ENCODE results near the gene IL12RB2. TPM values are rescaled to one million over a fixed set of nuclear protein-coding genes. Genes with fewer than 3 reads are reported as not detected.

Gene IL12RB2
- total RNA-seq, 2 experiments from 2014 or later: 39.8 to 40.2 TPM

GRCh38 chr1:67298762-67299161, 8.9 kb upstream of the IL12RB2 start:
- peaks cover 5% of the 10 kb centered on the region for H3K9me3 Mint-ChIP-seq
- H3K4me1 Mint-ChIP-seq: peaks cover 21% of the 10 kb centered on the region
- DNase-seq: no peak
- no peak overlapping the region for H3K27ac Mint-ChIP-seq
- peaks cover 6% of the 10 kb centered on the region for H3K36me3 Mint-ChIP-seq
- H3K27me3 Mint-ChIP-seq: peaks cover 45% of the 10 kb centered on the region
- no peak overlapping the region for H3K4me3 Mint-ChIP-seq

GRCh38 chr1:67299296-67299695, 8.4 kb upstream of the IL12RB2 start:
- Mint-ChIP-seq H3K4me3 (no peak overlapping the region), H3K27me3 (peaks cover 44% of the 10 kb centered on the region), H3K27ac (no peak overlapping the region), H3K9me3 (peaks cover 5% of the 10 kb centered on the region), H3K36me3 (peaks cover 6% of the 10 kb centered on the region), H3K4me1 (peaks cover 26% of the 10 kb centered on the region)
- no peak for DNase-seq

GRCh38 chr1:67300561-67300960, 7.1 kb upstream of the IL12RB2 start:
- DNase-seq: no peak
- H3K27ac Mint-ChIP-seq: no peak overlapping the region
- H3K36me3 Mint-ChIP-seq: peaks cover 3% of the 10 kb centered on the region
- H3K9me3 Mint-ChIP-seq: peaks cover 2% of the 10 kb centered on the region
- H3K4me3 Mint-ChIP-seq: no peak overlapping the region
- H3K4me1 Mint-ChIP-seq: peaks cover 26% of the 10 kb centered on the region
- H3K27me3 Mint-ChIP-seq: peaks cover 40% of the 10 kb centered on the region

- Mint-ChIP-seq H3K27me3 (peaks cover 47% of the 10 kb centered on the region), H3K36me3 (peaks cover 10% of the 10 kb centered on the region), H3K4me1 (peaks cover 36% of the 10 kb centered on the region), H3K4me3 (peak overlapping the region; percentile 22), H3K9me3 (no peaks in the 10 kb centered on the region), H3K27ac (peak overlapping the region; percentile 84)
- no peak for DNase-seq
Observed at GRCh38 chr1:67304023-67304422, 3.6 kb upstream of the IL12RB2 start.

- DNase-seq: no peak
- peaks cover 37% of the 10 kb centered on the region for H3K4me1 Mint-ChIP-seq
- H3K9me3 Mint-ChIP-seq: no peaks in the 10 kb centered on the region
- peaks cover 30% of the 10 kb centered on the region for H3K36me3 Mint-ChIP-seq
- H3K4me3 Mint-ChIP-seq: no peak overlapping the region
- H3K27me3 Mint-ChIP-seq: peaks cover 35% of the 10 kb centered on the region
- H3K27ac Mint-ChIP-seq: peak overlapping the region; percentile 42
Observed at GRCh38 chr1:67306547-67306946, 1.1 kb upstream of the IL12RB2 start.

- peaks cover 46% of the 10 kb centered on the region for H3K4me1 Mint-ChIP-seq
- peaks cover 29% of the 10 kb centered on the region for H3K27me3 Mint-ChIP-seq
- H3K36me3 Mint-ChIP-seq: peaks cover 42% of the 10 kb centered on the region
- peak overlapping the region; percentile 96 for H3K4me3 Mint-ChIP-seq
- H3K27ac Mint-ChIP-seq: peak overlapping the region; percentile 96
- H3K9me3 Mint-ChIP-seq: peaks cover 6% of the 10 kb centered on the region
- DNase-seq: no peak
Observed at GRCh38 chr1:67308136-67308535, 463 bp downstream of the IL12RB2 start.

- Mint-ChIP-seq H3K27ac (no peak overlapping the region), H3K4me1 (peaks cover 47% of the 10 kb centered on the region), H3K36me3 (peaks cover 60% of the 10 kb centered on the region), H3K4me3 (peak overlapping the region; percentile 24), H3K9me3 (peaks cover 6% of the 10 kb centered on the region), H3K27me3 (peaks cover 15% of the 10 kb centered on the region)
- DNase-seq: no peak
Observed at GRCh38 chr1:67312615-67313014, 4.9 kb downstream of the IL12RB2 start.

- DNase-seq: no peak
- Mint-ChIP-seq H3K36me3 (peaks cover 52% of the 10 kb centered on the region), H3K4me1 (peaks cover 42% of the 10 kb centered on the region), H3K27me3 (peaks cover 6% of the 10 kb centered on the region), H3K4me3 (no peak overlapping the region), H3K27ac (peak overlapping the region; percentile 16), H3K9me3 (peaks cover 6% of the 10 kb centered on the region)
Observed at GRCh38 chr1:67313934-67314671, 6.4 kb downstream of the IL12RB2 start.

GRCh38 chr1:67314696-67315095, 7.0 kb downstream of the IL12RB2 start:
- DNase-seq: no peak
- H3K27me3 Mint-ChIP-seq: peaks cover 6% of the 10 kb centered on the region
- peaks cover 6% of the 10 kb centered on the region for H3K9me3 Mint-ChIP-seq
- peaks cover 51% of the 10 kb centered on the region for H3K36me3 Mint-ChIP-seq
- peaks cover 40% of the 10 kb centered on the region for H3K4me1 Mint-ChIP-seq
- H3K27ac Mint-ChIP-seq: peak overlapping the region; percentile 47
- H3K4me3 Mint-ChIP-seq: no peak overlapping the region

- no peak for DNase-seq
- peaks cover 6% of the 10 kb centered on the region for H3K9me3 Mint-ChIP-seq
- peaks cover 46% of the 10 kb centered on the region for H3K36me3 Mint-ChIP-seq
- no peak overlapping the region for H3K27ac Mint-ChIP-seq
- H3K4me3 Mint-ChIP-seq: no peak overlapping the region
- H3K27me3 Mint-ChIP-seq: peaks cover 9% of the 10 kb centered on the region
- peaks cover 34% of the 10 kb centered on the region for H3K4me1 Mint-ChIP-seq
Observed at GRCh38 chr1:67316180-67316902, 8.7 kb downstream of the IL12RB2 start.

- peaks cover 48% of the 10 kb centered on the region for H3K36me3 Mint-ChIP-seq
- H3K27me3 Mint-ChIP-seq: peaks cover 8% of the 10 kb centered on the region
- H3K4me1 Mint-ChIP-seq: peaks cover 29% of the 10 kb centered on the region
Observed at GRCh38 chr1:67316918-67317317, 9.2 kb downstream of the IL12RB2 start.

GRCh38 chr1:67317803-67318202, 10.1 kb downstream of the IL12RB2 start:
- H3K9me3 Mint-ChIP-seq: no peaks in the 10 kb centered on the region
- H3K4me1 Mint-ChIP-seq: peaks cover 24% of the 10 kb centered on the region
- H3K27ac Mint-ChIP-seq: no peak overlapping the region
- H3K36me3 Mint-ChIP-seq: peaks cover 49% of the 10 kb centered on the region
- no peak for DNase-seq
- no peak overlapping the region for H3K4me3 Mint-ChIP-seq
- peaks cover 3% of the 10 kb centered on the region for H3K27me3 Mint-ChIP-seq

More at GRCh38 chr1:67316918-67317317, 9.2 kb downstream of the IL12RB2 start:
- Mint-ChIP-seq H3K27ac (no peak overlapping the region), H3K9me3 (peaks cover 5% of the 10 kb centered on the region), H3K4me3 (no peak overlapping the region)
- DNase-seq: no peak

GRCh38 chr1:67322442-67322841, 14.8 kb downstream of the IL12RB2 start:
- Mint-ChIP-seq H3K4me1 (peaks cover 4% of the 10 kb centered on the region), H3K4me3 (no peak overlapping the region), H3K27ac (no peak overlapping the region), H3K36me3 (peaks cover 63% of the 10 kb centered on the region), H3K9me3 (no peaks in the 10 kb centered on the region), H3K27me3 (peaks cover 3% of the 10 kb centered on the region)
- no peak for DNase-seq

GRCh38 chr1:67323087-67323486, 15.4 kb downstream of the IL12RB2 start:
- H3K36me3 Mint-ChIP-seq: peaks cover 67% of the 10 kb centered on the region
- H3K4me3 Mint-ChIP-seq: no peak overlapping the region
- H3K9me3 Mint-ChIP-seq: no peaks in the 10 kb centered on the region
- peaks cover 4% of the 10 kb centered on the region for H3K4me1 Mint-ChIP-seq
- DNase-seq: no peak
- H3K27ac Mint-ChIP-seq: no peak overlapping the region
- peaks cover 6% of the 10 kb centered on the region for H3K27me3 Mint-ChIP-seq

GRCh38 chr1:67324068-67324467, 16.4 kb downstream of the IL12RB2 start:
- H3K27ac Mint-ChIP-seq: no peak overlapping the region
- no peak for DNase-seq
- peaks cover 4% of the 10 kb centered on the region for H3K4me1 Mint-ChIP-seq
- peaks cover 6% of the 10 kb centered on the region for H3K27me3 Mint-ChIP-seq
- no peaks in the 10 kb centered on the region for H3K9me3 Mint-ChIP-seq
- H3K36me3 Mint-ChIP-seq: peaks cover 73% of the 10 kb centered on the region
- no peak overlapping the region for H3K4me3 Mint-ChIP-seq

All from activated naive CD8-positive, alpha-beta T cell treated with anti-CD3 and anti-CD28 coated beads for 36 hours (primary cell).